Large intestine (tissue), 3 donors: ENCODE results near the gene VPS33B. TPM values are rescaled to one million over a fixed set of nuclear protein-coding genes. Genes with fewer than 3 reads are reported as not detected.
A peak's percentile ranks its signal among the peaks of the same experiment; 100 is the strongest.

Experiments
- DNase-seq, 2 donors: peaks; one replicate each; pipeline versions ENCODE4 v3.0.0 to v3.0.0-alpha.2; 2013
- H3K27ac ChIP-seq: one replicate; pipeline ENCODE4 v1.5.1; 2013; ENCODE audit warnings: low read length
- H3K27me3 ChIP-seq: 2 replicates; pipeline ENCODE4 v1.6.1; 2013; ENCODE audit warnings: low read length; ENCODE audit not compliant: control insufficient read depth, insufficient read depth
- H3K36me3 ChIP-seq: 2 replicates; pipeline ENCODE4 v1.6.1; 2013; ENCODE audit warnings: low read length; ENCODE audit not compliant: control insufficient read depth, insufficient read depth
- H3K4me1 ChIP-seq: one replicate; pipeline ENCODE4 v1.6.1; 2013; ENCODE audit warnings: low read length; ENCODE audit not compliant: control insufficient read depth, insufficient read depth
- H3K4me3 ChIP-seq: one replicate; pipeline ENCODE4 v1.5.1; 2013; ENCODE audit warnings: low read length
- H3K9me3 ChIP-seq: one replicate; pipeline ENCODE4 v1.6.1; 2013; ENCODE audit warnings: mild to moderate bottlenecking, low read depth, low read length, moderate library complexity; ENCODE audit not compliant: control insufficient read depth
- WGBS: methylation state at CpG from one replicate; pipeline ENCODE4 v1.1.5; 2013; ENCODE audit warnings: low lambda C conversion rate; ENCODE audit not compliant: insufficient coverage; 5-methylcytosine and 5-hydroxymethylcytosine counted together
- polyA plus RNA-seq: library from polyadenylated mRNA; unstranded; fragments of 120-200 nt; gene quantifications from one replicate; pipeline ENCODE4 v1.2.1, GENCODE V29; 2013

The VPS33B gene
- polyA plus RNA-seq, 1 donor, result 14.2 TPM

- Histone ChIP-seq H3K9me3 (no peaks in the 10 kb centered on the region), H3K4me3 (no peak overlapping the region)
- WGBS, result no CpG with 5 or more reads among the region's 3 CpGs
These were observed 21.2 kb downstream of the VPS33B start for GRCh38 chr15:91001209-91001608.

GRCh38 chr15:90998737-90999136 is 23.7 kb downstream of the VPS33B start:
- peaks cover 47% of the 10 kb centered on the region for H3K36me3 ChIP-seq
- no CpG with 5 or more reads among the region's 8 CpGs for WGBS
- H3K4me3 ChIP-seq, result no peak overlapping the region

More at GRCh38 chr15:91001209-91001608, 21.2 kb downstream of the VPS33B start:
- Histone ChIP-seq H3K27ac (no peak overlapping the region), H3K36me3 (peaks cover 67% of the 10 kb centered on the region), H3K4me1 (no peaks in the 10 kb centered on the region), H3K27me3 (no peaks in the 10 kb centered on the region)
- no peak for DNase-seq

GRCh38 chr15:90994417-90995311 is 27.7 kb downstream of the VPS33B start, which contains the start of gene PRC1:
Gene PRC1 (minus strand): TSS chr15:90994535. CDS start chr15:90994417, 118 bp downstream.
- DNase-seq, result peak; percentile 99 to 100
- Histone ChIP-seq H3K9me3 (no peaks in the 10 kb centered on the region), H3K27me3 (no peaks in the 10 kb centered on the region), H3K27ac (peak within 1 kb of the TSS; percentile 66), H3K4me3 (peak within 1 kb of the TSS; percentile 83), H3K4me1 (peaks cover 3% of the 10 kb centered on the region), H3K36me3 (peaks cover 17% of the 10 kb centered on the region)
- 0% methylated on average over 1 of the region's 75 CpGs for WGBS

More at GRCh38 chr15:90998737-90999136, 23.7 kb downstream of the VPS33B start:
- H3K27ac ChIP-seq, result no peak overlapping the region
- no peaks in the 10 kb centered on the region for H3K9me3 ChIP-seq
- H3K4me1 ChIP-seq, result no peaks in the 10 kb centered on the region
- no peaks in the 10 kb centered on the region for H3K27me3 ChIP-seq
- no peak for DNase-seq

- peak overlapping the region; percentile 83 for H3K4me3 ChIP-seq
- WGBS, result no CpG with 5 or more reads among the region's 50 CpGs
- DNase-seq, result no peak
These were observed 28.4 kb downstream of the VPS33B start for GRCh38 chr15:90994059-90994416.

GRCh38 chr15:90991587-90992285 is 30.7 kb downstream of the VPS33B start:
- Histone ChIP-seq H3K36me3 (no peaks in the 10 kb centered on the region), H3K27me3 (no peaks in the 10 kb centered on the region), H3K4me3 (no peak overlapping the region), H3K4me1 (peaks cover 3% of the 10 kb centered on the region), H3K27ac (no peak overlapping the region), H3K9me3 (no peaks in the 10 kb centered on the region)
- WGBS, result 100% methylated on average over 1 of the region's 6 CpGs
- peak in 1 of 2 donors; percentile 21 for DNase-seq

More at GRCh38 chr15:90994059-90994416, 28.4 kb downstream of the VPS33B start:
- H3K4me1 ChIP-seq, result peaks cover 3% of the 10 kb centered on the region
- peaks cover 11% of the 10 kb centered on the region for H3K36me3 ChIP-seq
- no peaks in the 10 kb centered on the region for H3K27me3 ChIP-seq
- H3K9me3 ChIP-seq, result no peaks in the 10 kb centered on the region
- H3K27ac ChIP-seq, result peak overlapping the region; percentile 55

GRCh38 chr15:90990446-90990845 is 31.9 kb downstream of the VPS33B start:
- Histone ChIP-seq H3K36me3 (no peaks in the 10 kb centered on the region), H3K4me3 (no peak overlapping the region), H3K27ac (no peak overlapping the region), H3K27me3 (no peaks in the 10 kb centered on the region), H3K9me3 (no peaks in the 10 kb centered on the region), H3K4me1 (peaks cover 3% of the 10 kb centered on the region)
- WGBS, result no CpG with 5 or more reads among the region's 4 CpGs
- DNase-seq, result no peak

GRCh38 chr15:90989040-90989768 is 33.2 kb downstream of the VPS33B start:
- H3K9me3 ChIP-seq, result no peaks in the 10 kb centered on the region
- no CpG with 5 or more reads among the region's 7 CpGs for WGBS
- no peak for DNase-seq
- H3K27me3 ChIP-seq, result no peaks in the 10 kb centered on the region
- peaks cover 3% of the 10 kb centered on the region for H3K4me1 ChIP-seq
- no peak overlapping the region for H3K4me3 ChIP-seq
- H3K36me3 ChIP-seq, result peaks cover 4% of the 10 kb centered on the region
- H3K27ac ChIP-seq, result no peak overlapping the region

GRCh38 chr15:90988296-90988695 is 34.1 kb downstream of the VPS33B start:
- WGBS, result 53% methylated on average over 4 of the region's 6 CpGs
- peaks cover 3% of the 10 kb centered on the region for H3K4me1 ChIP-seq

GRCh38 chr15:90987561-90988141 is 34.7 kb downstream of the VPS33B start:
- peak in 1 of 2 donors; percentile 19 for DNase-seq
- no peak overlapping the region for H3K27ac ChIP-seq
- H3K9me3 ChIP-seq, result no peaks in the 10 kb centered on the region
- 42% methylated on average over 2 of the region's 7 CpGs for WGBS
- no peak overlapping the region for H3K4me3 ChIP-seq
- peaks cover 9% of the 10 kb centered on the region for H3K36me3 ChIP-seq
- no peaks in the 10 kb centered on the region for H3K27me3 ChIP-seq
- peaks cover 3% of the 10 kb centered on the region for H3K4me1 ChIP-seq

More at GRCh38 chr15:90988296-90988695, 34.1 kb downstream of the VPS33B start:
- Histone ChIP-seq H3K27me3 (no peaks in the 10 kb centered on the region), H3K36me3 (peaks cover 8% of the 10 kb centered on the region), H3K27ac (no peak overlapping the region), H3K4me3 (no peak overlapping the region), H3K9me3 (no peaks in the 10 kb centered on the region)
- peak in 1 of 2 donors; percentile 54 for DNase-seq
